Activated naive CD4-positive, alpha-beta T cell treated with anti-CD3 and anti-CD28 coated beads, Interleukin-2, amount 10 ng/mL, durations not matched to agents 7 days and 5 days (primary cell): Measurements from ENCODE around the gene MEGF6.
A peak's percentile ranks its signal among the peaks of the same experiment; 100 is the strongest.

ENCODE experiments used
- CTCF ChIA-PET: fragments of 350-600 bp; sonication (Branson Sonifier 250); formaldehyde crosslinking; loops from one replicate; lab custom pipeline; 2021; ENCODE audit warnings: antibody characterized with exemption; lab: Charles Lee
- DNase-seq: peaks from one replicate; pipeline ENCODE4 v3.0.0-alpha.2; 2020
- H3K27ac Mint-ChIP-seq: one replicate; pipeline ENCODE4 v1.8.0; 2021; ENCODE audit warnings: mild to moderate bottlenecking, moderate library complexity, mixed read lengths
- H3K27me3 Mint-ChIP-seq: one replicate; pipeline ENCODE4 v1.8.0; 2021; ENCODE audit warnings: mild to moderate bottlenecking, mixed read lengths
- H3K36me3 Mint-ChIP-seq: one replicate; pipeline ENCODE4 v1.8.0; 2021; ENCODE audit warnings: mixed read lengths
- H3K4me1 Mint-ChIP-seq: one replicate; pipeline ENCODE4 v1.8.0; 2021; ENCODE audit warnings: mixed read lengths
- H3K4me3 Mint-ChIP-seq: one replicate; pipeline ENCODE4 v1.8.0; 2021; ENCODE audit warnings: mild to moderate bottlenecking, moderate library complexity, mixed read lengths
- H3K9me3 Mint-ChIP-seq: one replicate; pipeline ENCODE4 v1.8.0; 2021; ENCODE audit warnings: mixed read lengths

MEGF6 gene

GRCh38 chr1:3614755-3615742 lies 3.7 kb upstream of the MEGF6 start:
- no peaks in the 10 kb centered on the region for H3K9me3 Mint-ChIP-seq
- H3K36me3 Mint-ChIP-seq = no peaks in the 10 kb centered on the region
- peaks cover 7% of the 10 kb centered on the region for H3K4me1 Mint-ChIP-seq
- H3K27me3 Mint-ChIP-seq = peaks cover 60% of the 10 kb centered on the region
- CTCF ChIA-PET = interaction anchor here (0.7 to 1.0 kb wide), 5 partner anchors 9 to 127 kb away, joined by 3 to 4 read pairs (median 3); no protein-coding TSS in a partner anchor
- no peak overlapping the region for H3K27ac Mint-ChIP-seq
- no peak overlapping the region for H3K4me3 Mint-ChIP-seq
- DNase-seq = peak; percentile 42

GRCh38 chr1:3612123-3612522 lies 815 bp upstream of the MEGF6 start:
- no peak for DNase-seq
- H3K4me1 Mint-ChIP-seq = peaks cover 7% of the 10 kb centered on the region
- H3K27me3 Mint-ChIP-seq = peaks cover 72% of the 10 kb centered on the region
- no peaks in the 10 kb centered on the region for H3K36me3 Mint-ChIP-seq
- CTCF ChIA-PET = interaction anchor here (0.8 kb wide), 1 partner anchor 121 kb away, joined by 3 read pairs; no protein-coding TSS in a partner anchor
- no peak overlapping the region for H3K27ac Mint-ChIP-seq
- peak overlapping the region; percentile 43 for H3K4me3 Mint-ChIP-seq
- H3K9me3 Mint-ChIP-seq = no peaks in the 10 kb centered on the region

GRCh38 chr1:3610527-3611169 lies 660 bp downstream of the MEGF6 start:
- no peak overlapping the region for H3K27ac Mint-ChIP-seq
- CTCF ChIA-PET = interaction anchor here (1.6 kb wide), 1 partner anchor 9 kb away, joined by 5 read pairs; no protein-coding TSS in a partner anchor
- peaks cover 7% of the 10 kb centered on the region for H3K4me1 Mint-ChIP-seq
- H3K27me3 Mint-ChIP-seq = peaks cover 72% of the 10 kb centered on the region
- no peaks in the 10 kb centered on the region for H3K36me3 Mint-ChIP-seq
- no peaks in the 10 kb centered on the region for H3K9me3 Mint-ChIP-seq
- DNase-seq = no peak
- peak overlapping the region; percentile 31 for H3K4me3 Mint-ChIP-seq

GRCh38 chr1:3609769-3610526 lies 1.4 kb downstream of the MEGF6 start:
- Mint-ChIP-seq H3K36me3 (no peaks in the 10 kb centered on the region), H3K4me1 (peaks cover 7% of the 10 kb centered on the region), H3K27me3 (peaks cover 67% of the 10 kb centered on the region), H3K9me3 (no peaks in the 10 kb centered on the region), H3K27ac (no peak overlapping the region), H3K4me3 (no peak overlapping the region)
- no peak for DNase-seq
- CTCF ChIA-PET = interaction anchor here (1.6 kb wide), 1 partner anchor 9 kb away, joined by 5 read pairs; no protein-coding TSS in a partner anchor

GRCh38 chr1:3609016-3609768 lies 2.1 kb downstream of the MEGF6 start:
- no peaks in the 10 kb centered on the region for H3K9me3 Mint-ChIP-seq
- peaks cover 7% of the 10 kb centered on the region for H3K4me1 Mint-ChIP-seq
- H3K4me3 Mint-ChIP-seq = no peak overlapping the region
- H3K36me3 Mint-ChIP-seq = no peaks in the 10 kb centered on the region
- CTCF ChIA-PET = interaction anchor here (1.4 kb wide), 1 partner anchor 10 kb away, joined by 7 read pairs; no protein-coding TSS in a partner anchor
- H3K27ac Mint-ChIP-seq = no peak overlapping the region
- peaks cover 61% of the 10 kb centered on the region for H3K27me3 Mint-ChIP-seq
- no peak for DNase-seq

- CTCF ChIA-PET = interaction anchor here (0.9 to 1.4 kb wide), 2 partner anchors 11 to 14 kb away, joined by 3 to 7 read pairs; no protein-coding TSS in a partner anchor
- Mint-ChIP-seq H3K36me3 (no peaks in the 10 kb centered on the region), H3K27me3 (peaks cover 51% of the 10 kb centered on the region), H3K27ac (no peak overlapping the region), H3K4me3 (no peak overlapping the region), H3K4me1 (peaks cover 7% of the 10 kb centered on the region), H3K9me3 (no peaks in the 10 kb centered on the region)
- no peak for DNase-seq
Measured at GRCh38 chr1:3608154-3608553, 3.2 kb downstream of the MEGF6 start.

- H3K27me3 Mint-ChIP-seq = peaks cover 46% of the 10 kb centered on the region
- no peak overlapping the region for H3K4me3 Mint-ChIP-seq
- no peaks in the 10 kb centered on the region for H3K9me3 Mint-ChIP-seq
- no peak overlapping the region for H3K27ac Mint-ChIP-seq
- CTCF ChIA-PET = interaction anchor here (0.9 kb wide), 1 partner anchor 14 kb away, joined by 3 read pairs; no protein-coding TSS in a partner anchor
- DNase-seq = no peak
- H3K36me3 Mint-ChIP-seq = no peaks in the 10 kb centered on the region
- peaks cover 7% of the 10 kb centered on the region for H3K4me1 Mint-ChIP-seq
Measured at GRCh38 chr1:3607703-3608065, 3.6 kb downstream of the MEGF6 start.

- Mint-ChIP-seq H3K9me3 (no peaks in the 10 kb centered on the region), H3K36me3 (no peaks in the 10 kb centered on the region), H3K27ac (no peak overlapping the region), H3K4me3 (no peak overlapping the region), H3K4me1 (peaks cover 7% of the 10 kb centered on the region), H3K27me3 (peaks cover 40% of the 10 kb centered on the region)
- CTCF ChIA-PET = interaction anchor here (0.7 to 1.3 kb wide), 3 partner anchors 12 to 16 kb away, joined by 3 read pairs; no protein-coding TSS in a partner anchor
- DNase-seq = no peak
Measured at GRCh38 chr1:3606779-3607702, 4.3 kb downstream of the MEGF6 start.

- no peak for DNase-seq
- no peaks in the 10 kb centered on the region for H3K4me1 Mint-ChIP-seq
- no peaks in the 10 kb centered on the region for H3K9me3 Mint-ChIP-seq
- CTCF ChIA-PET = no interaction called here
- H3K4me3 Mint-ChIP-seq = no peak overlapping the region
- H3K27me3 Mint-ChIP-seq = peaks cover 21% of the 10 kb centered on the region
- no peak overlapping the region for H3K27ac Mint-ChIP-seq
- no peaks in the 10 kb centered on the region for H3K36me3 Mint-ChIP-seq
Measured at GRCh38 chr1:3604997-3605823, 6.1 kb downstream of the MEGF6 start.

GRCh38 chr1:3604468-3604974 lies 6.8 kb downstream of the MEGF6 start:
- CTCF ChIA-PET = no interaction called here
- no peaks in the 10 kb centered on the region for H3K36me3 Mint-ChIP-seq
- no peaks in the 10 kb centered on the region for H3K4me1 Mint-ChIP-seq
- peaks cover 14% of the 10 kb centered on the region for H3K27me3 Mint-ChIP-seq
- no peaks in the 10 kb centered on the region for H3K9me3 Mint-ChIP-seq
- H3K27ac Mint-ChIP-seq = no peak overlapping the region
- no peak overlapping the region for H3K4me3 Mint-ChIP-seq
- no peak for DNase-seq

- Mint-ChIP-seq H3K4me3 (no peak overlapping the region), H3K27me3 (peaks cover 7% of the 10 kb centered on the region), H3K27ac (no peak overlapping the region), H3K36me3 (no peaks in the 10 kb centered on the region), H3K9me3 (no peaks in the 10 kb centered on the region), H3K4me1 (no peaks in the 10 kb centered on the region)
- CTCF ChIA-PET = no interaction called here
- no peak for DNase-seq
Measured at GRCh38 chr1:3603571-3604467, 7.5 kb downstream of the MEGF6 start.
